ENCODE measurements around the gene GPC3.

The GPC3 gene

GRCh38 chrX:133985967-133986683, 731 bp upstream of the GPC3 start:
- no peak overlapping the region for H3K9ac ChIP-seq (ENCODE audit: insufficient read length, low read depth)
- H3K9me3 ChIP-seq (ENCODE audit: insufficient read depth, low read length), result no peaks in the 10 kb centered on the region
- H3K4me3 ChIP-seq (ENCODE audit: insufficient read length, low read depth), result no peak overlapping the region
- TF ChIP-seq YY1 (IDR thresholded peaks at IDR 0.05; ENCODE audit: insufficient read depth, insufficient read length) (no peak), ZNF274 (IDR thresholded peaks at IDR 0.05; ENCODE audit: low read depth, low read length) (no peak), SUZ12 (IDR thresholded peaks at IDR 0.05; ENCODE audit: extremely low read depth, insufficient read depth, insufficient read length) (no peak)
- no peaks in the 10 kb centered on the region for H3K36me3 ChIP-seq (ENCODE audit: insufficient read depth, insufficient read length, low read length)
- peaks cover 14% of the 10 kb centered on the region for H3K27me3 ChIP-seq (ENCODE audit: insufficient read depth, insufficient read length)
- H3K4me1 ChIP-seq (ENCODE audit: insufficient read depth, insufficient read length), result peaks cover 2% of the 10 kb centered on the region
- DNase-seq (ENCODE audit: low read depth, low spot score), result no peak

GRCh38 chrX:133984857-133985163, 584 bp downstream of the GPC3 start:
- Histone ChIP-seq H3K36me3 (ENCODE audit: insufficient read depth, insufficient read length, low read length) (no peaks in the 10 kb centered on the region), H3K4me3 (ENCODE audit: insufficient read length, low read depth) (peak overlapping the region; percentile 46), H3K9ac (ENCODE audit: insufficient read length, low read depth) (peak overlapping the region; percentile 67), H3K4me1 (ENCODE audit: insufficient read depth, insufficient read length) (peaks cover 2% of the 10 kb centered on the region), H3K27me3 (ENCODE audit: insufficient read depth, insufficient read length) (peaks cover 14% of the 10 kb centered on the region), H3K9me3 (ENCODE audit: insufficient read depth, low read length) (no peaks in the 10 kb centered on the region)
- no peak for DNase-seq (ENCODE audit: low read depth, low spot score)
- TF ChIP-seq YY1 (IDR thresholded peaks at IDR 0.05; ENCODE audit: insufficient read depth, insufficient read length) (no peak), ZNF274 (IDR thresholded peaks at IDR 0.05; ENCODE audit: low read depth, low read length) (no peak), SUZ12 (IDR thresholded peaks at IDR 0.05; ENCODE audit: extremely low read depth, insufficient read depth, insufficient read length) (no peak)

- no peaks in the 10 kb centered on the region for H3K36me3 ChIP-seq (ENCODE audit: insufficient read depth, insufficient read length, low read length)
- DNase-seq (ENCODE audit: low read depth, low spot score), result no peak
- no peak for TF ChIP-seq YY1 (IDR thresholded peaks at IDR 0.05; ENCODE audit: insufficient read depth, insufficient read length)
- peaks cover 2% of the 10 kb centered on the region for H3K4me1 ChIP-seq (ENCODE audit: insufficient read depth, insufficient read length)
- peak overlapping the region; percentile 67 for H3K9ac ChIP-seq (ENCODE audit: insufficient read length, low read depth)
- H3K9me3 ChIP-seq (ENCODE audit: insufficient read depth, low read length), result no peaks in the 10 kb centered on the region
- H3K27me3 ChIP-seq (ENCODE audit: insufficient read depth, insufficient read length), result peaks cover 14% of the 10 kb centered on the region
- peak overlapping the region; percentile 46 for H3K4me3 ChIP-seq (ENCODE audit: insufficient read length, low read depth)
Observed at GRCh38 chrX:133983974-133984845, 1.2 kb downstream of the GPC3 start.

- TF ChIP-seq YY1 (IDR thresholded peaks at IDR 0.05; ENCODE audit: insufficient read depth, insufficient read length), result no peak
- no peak for TF ChIP-seq ZNF274 (IDR thresholded peaks at IDR 0.05; ENCODE audit: low read depth, low read length)
- no peak for TF ChIP-seq SUZ12 (IDR thresholded peaks at IDR 0.05; ENCODE audit: extremely low read depth, insufficient read depth, insufficient read length)
- DNase-seq (ENCODE audit: low read depth, low spot score), result no peak
- Histone ChIP-seq H3K9me3 (ENCODE audit: insufficient read depth, low read length) (no peaks in the 10 kb centered on the region), H3K27me3 (ENCODE audit: insufficient read depth, insufficient read length) (peaks cover 14% of the 10 kb centered on the region), H3K36me3 (ENCODE audit: insufficient read depth, insufficient read length, low read length) (no peaks in the 10 kb centered on the region), H3K4me3 (ENCODE audit: insufficient read length, low read depth) (no peak overlapping the region), H3K9ac (ENCODE audit: insufficient read length, low read depth) (no peak overlapping the region), H3K4me1 (ENCODE audit: insufficient read depth, insufficient read length) (peaks cover 2% of the 10 kb centered on the region)
Observed at GRCh38 chrX:133983256-133983973, 2.0 kb downstream of the GPC3 start.

- TF ChIP-seq ZNF274 (IDR thresholded peaks at IDR 0.05; ENCODE audit: low read depth, low read length), result no peak
- TF ChIP-seq YY1 (IDR thresholded peaks at IDR 0.05; ENCODE audit: insufficient read depth, insufficient read length), result no peak
- no peak for TF ChIP-seq SUZ12 (IDR thresholded peaks at IDR 0.05; ENCODE audit: extremely low read depth, insufficient read depth, insufficient read length)
- Histone ChIP-seq H3K9ac (ENCODE audit: insufficient read length, low read depth) (no peak overlapping the region), H3K4me1 (ENCODE audit: insufficient read depth, insufficient read length) (no peaks in the 10 kb centered on the region), H3K9me3 (ENCODE audit: insufficient read depth, low read length) (no peaks in the 10 kb centered on the region), H3K27me3 (ENCODE audit: insufficient read depth, insufficient read length) (peaks cover 14% of the 10 kb centered on the region), H3K36me3 (ENCODE audit: insufficient read depth, insufficient read length, low read length) (no peaks in the 10 kb centered on the region), H3K4me3 (ENCODE audit: insufficient read length, low read depth) (no peak overlapping the region)
- DNase-seq (ENCODE audit: low read depth, low spot score), result no peak
Observed at GRCh38 chrX:133981924-133982323, 3.5 kb downstream of the GPC3 start.

- Histone ChIP-seq H3K9ac (ENCODE audit: insufficient read length, low read depth) (no peak overlapping the region), H3K4me3 (ENCODE audit: insufficient read length, low read depth) (no peak overlapping the region), H3K9me3 (ENCODE audit: insufficient read depth, low read length) (no peaks in the 10 kb centered on the region), H3K36me3 (ENCODE audit: insufficient read depth, insufficient read length, low read length) (no peaks in the 10 kb centered on the region), H3K27me3 (ENCODE audit: insufficient read depth, insufficient read length) (peaks cover 14% of the 10 kb centered on the region), H3K4me1 (ENCODE audit: insufficient read depth, insufficient read length) (no peaks in the 10 kb centered on the region)
- DNase-seq (ENCODE audit: low read depth, low spot score), result no peak
- TF ChIP-seq ZNF274 (IDR thresholded peaks at IDR 0.05; ENCODE audit: low read depth, low read length) (no peak), YY1 (IDR thresholded peaks at IDR 0.05; ENCODE audit: insufficient read depth, insufficient read length) (no peak), SUZ12 (IDR thresholded peaks at IDR 0.05; ENCODE audit: extremely low read depth, insufficient read depth, insufficient read length) (no peak)
Observed at GRCh38 chrX:133980832-133981588, 4.4 kb downstream of the GPC3 start.
